ENCODE results near the gene PIK3C2A. TPM values are rescaled to one million over a fixed set of nuclear protein-coding genes. Genes with fewer than 3 reads are reported as not detected.

Gene PIK3C2A
- total and polyA plus RNA-seq, 2 of the 13 experiments (the other 11 are each of a cell fraction or from before 2014, with no cell fraction given), result 27.5 to 49.9 TPM

DNA sequence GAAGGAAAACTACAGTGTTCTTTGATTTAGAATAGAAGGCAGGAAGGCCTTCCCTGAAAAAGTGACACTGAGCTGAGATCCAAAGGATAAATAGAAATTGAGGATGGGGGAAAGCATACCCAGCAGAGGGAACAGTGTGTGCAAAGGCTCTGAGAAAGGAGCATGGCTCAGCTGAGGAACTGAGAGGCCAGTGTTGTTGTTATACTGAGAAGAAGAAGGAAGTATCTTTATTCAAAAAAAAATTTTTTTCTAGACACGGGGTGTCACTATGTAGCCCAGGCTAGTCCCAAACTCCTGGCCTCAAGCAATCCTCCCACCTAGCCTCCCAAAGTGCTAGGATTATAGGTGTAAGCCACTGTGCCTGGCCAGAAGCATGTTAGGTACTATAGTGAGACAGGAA is 3.5 kb upstream of the PIK3C2A start:
- in situ Hi-C loops (cut with HindIII; ENCODE audit: extremely low pct_ligation_motif_present, low pct_unique_long_range_greater_than_20kb), result no loop called here
- BruUV-seq (replicated peaks), result no TSS peak

DNA sequence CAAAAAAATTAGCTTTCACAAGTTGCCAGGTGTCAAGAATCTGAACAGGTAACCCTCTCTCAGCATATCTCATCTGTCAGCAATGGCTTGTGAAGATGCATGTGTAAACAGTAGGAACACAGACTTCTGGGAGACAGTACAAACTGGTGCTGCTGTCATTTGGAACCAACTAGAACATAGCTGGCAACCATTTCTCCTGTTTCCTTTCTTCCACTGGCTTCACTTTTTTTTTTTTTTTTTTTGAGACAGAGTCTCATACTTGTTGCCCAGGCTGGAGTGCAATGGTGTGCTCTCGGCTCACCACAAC is 2.1 kb upstream of the PIK3C2A start:
- Histone ChIP-seq H3K9ac (ENCODE audit: insufficient read depth, low read depth, low read length) (no peak overlapping the region), H3K36me3 (replicated peaks in 1 of 2; ENCODE audit: control insufficient read depth in 1 of 2, insufficient read depth in 2 of 2, low read length in 2 of 2) (no peaks in the 10 kb centered on the region), H3K27ac (ENCODE audit: extremely low read length, insufficient read depth, low read length) (peak overlapping the region; percentile 99), H3K4me2 (ENCODE audit: low read depth, low read length) (peak overlapping the region; percentile 88), H3K9me3 (ENCODE audit: low read length) (no peaks in the 10 kb centered on the region), H3K4me1 (ENCODE audit: insufficient read depth, low read length) (peaks cover 29% of the 10 kb centered on the region), H3K79me2 (ENCODE audit: insufficient read depth, low read length) (peaks cover 32% of the 10 kb centered on the region), H3K27me3 (ENCODE audit: control insufficient read depth in 1 of 2, insufficient read depth in 2 of 2, low read length in 2 of 2) (no peaks in the 10 kb centered on the region; a peak in 1 of 5 replicates), H3K4me3 (replicated peaks in 1 of 3; ENCODE audit: insufficient read depth in 1 of 3, low read depth in 2 of 3, low read length in 3 of 3) (peak overlapping the region in 1 of 3 experiments; percentile 28; a peak in 1 of 6 replicates), H4K20me1 (ENCODE audit: insufficient read depth, low read length) (peaks cover 11% of the 10 kb centered on the region), H2AFZ (ENCODE audit: low read length) (no peak overlapping the region)
- POLR2A ChIA-PET, result interaction anchor here (0.5 to 1.9 kb wide), 6 partner anchors 12 to 1273 kb away, joined by 3 to 12 read pairs (median 4); partner anchors contain the start of genes NUCB2 and RPS13
- in situ Hi-C loops (cut with HindIII; ENCODE audit: extremely low pct_ligation_motif_present, low pct_unique_long_range_greater_than_20kb), result loop anchor here (10.0 kb wide), 1 partner anchor 145 kb away; the partner anchor contains the start of gene NCR3LG1
- intact Hi-C loops (cut with micrococcal nuclease; ENCODE audit: unreplicated experiment), result loop anchor here (2.0 kb wide), 2 partner anchors 67 to 143 kb away; partner anchors contain the start of gene NUCB2
- CTCF ChIA-PET (ENCODE audit: low intra/inter-chr PET ratio, low total read pairs), result no interaction called here
- DNase-seq (ENCODE audit: low spot score) (no peak), FAIRE-seq (no peak), ATAC-seq (no peak)
- WGBS (ENCODE audit: low lambda C conversion rate), result 89% methylated on average over 1 of the region's 1 CpG
- BruUV-seq (replicated peaks), result no TSS peak
- TF ChIP-seq ETV5 (CRISPR knock-in tag; IDR thresholded peaks at IDR 0.05; ENCODE audit: borderline replicate concordance) (no peak), UBTF (CRISPR knock-in tag; IDR thresholded peaks at IDR 0.05) (no peak), BCLAF1 (IDR thresholded peaks at IDR 0.05) (no peak), GTF3A (CRISPR knock-in tag; conservative IDR thresholded peaks at IDR 0.05) (no peak), NFIC (IDR thresholded peaks at IDR 0.05; ENCODE audit: low read length) (no peak), TEAD2 (CRISPR knock-in tag; IDR thresholded peaks at IDR 0.05) (no peak)
- TF ChIP-seq, protein P1, sequence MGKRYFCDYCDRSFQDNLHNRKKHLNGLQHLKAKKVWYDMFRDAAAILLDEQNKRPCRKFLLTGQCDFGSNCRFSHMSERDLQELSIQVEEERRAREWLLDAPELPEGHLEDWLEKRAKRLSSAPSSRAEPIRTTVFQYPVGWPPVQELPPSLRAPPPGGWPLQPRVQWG (CRISPR knock-in tag; IDR thresholded peaks at IDR 0.05; ENCODE audit: borderline replicate concordance, low read depth), result no peak
- TF ChIP-seq, protein P2, sequence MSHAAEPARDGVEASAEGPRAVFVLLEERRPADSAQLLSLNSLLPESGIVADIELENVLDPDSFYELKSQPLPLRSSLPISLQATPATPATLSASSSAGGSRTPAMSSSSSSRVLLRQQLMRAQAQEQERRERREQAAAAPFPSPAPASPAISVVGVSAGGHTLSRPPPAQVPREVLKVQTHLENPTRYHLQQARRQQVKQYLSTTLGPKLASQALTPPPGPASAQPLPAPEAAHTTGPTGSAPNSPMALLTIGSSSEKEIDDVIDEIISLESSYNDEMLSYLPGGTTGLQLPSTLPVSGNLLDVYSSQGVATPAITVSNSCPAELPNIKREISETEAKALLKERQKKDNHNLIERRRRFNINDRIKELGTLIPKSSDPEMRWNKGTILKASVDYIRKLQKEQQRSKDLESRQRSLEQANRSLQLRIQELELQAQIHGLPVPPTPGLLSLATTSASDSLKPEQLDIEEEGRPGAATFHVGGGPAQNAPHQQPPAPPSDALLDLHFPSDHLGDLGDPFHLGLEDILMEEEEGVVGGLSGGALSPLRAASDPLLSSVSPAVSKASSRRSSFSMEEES (CRISPR knock-in tag; IDR thresholded peaks at IDR 0.05), result no peak

More for the DNA sequence above, 3.5 kb upstream of the PIK3C2A start:
- WGBS (ENCODE audit: low lambda C conversion rate), result 94% methylated on average over 1 of the region's 1 CpG
- Histone ChIP-seq H3K27ac (ENCODE audit: extremely low read length, insufficient read depth, low read length) (no peak overlapping the region), H3K27me3 (ENCODE audit: control insufficient read depth in 1 of 2, insufficient read depth in 2 of 2, low read length in 2 of 2) (no peaks in the 10 kb centered on the region; a peak in 1 of 5 replicates), H3K79me2 (ENCODE audit: insufficient read depth, low read length) (peaks cover 18% of the 10 kb centered on the region), H3K9me3 (ENCODE audit: low read length) (no peaks in the 10 kb centered on the region), H4K20me1 (ENCODE audit: insufficient read depth, low read length) (peaks cover 5% of the 10 kb centered on the region), H3K9ac (ENCODE audit: insufficient read depth, low read depth, low read length) (no peak overlapping the region), H3K4me3 (replicated peaks in 1 of 3; ENCODE audit: insufficient read depth in 1 of 3, low read depth in 2 of 3, low read length in 3 of 3) (no peak overlapping the region), H3K36me3 (replicated peaks in 1 of 2; ENCODE audit: control insufficient read depth in 1 of 2, insufficient read depth in 2 of 2, low read length in 2 of 2) (no peaks in the 10 kb centered on the region), H3K4me2 (ENCODE audit: low read depth, low read length) (no peak overlapping the region), H2AFZ (ENCODE audit: low read length) (no peak overlapping the region), H3K4me1 (ENCODE audit: insufficient read depth, low read length) (peaks cover 15% of the 10 kb centered on the region)
- TF ChIP-seq NCOA5 (CRISPR knock-in tag; IDR thresholded peaks at IDR 0.05) (no peak), ZNF747 (CRISPR knock-in tag; IDR thresholded peaks at IDR 0.05; ENCODE audit: borderline replicate concordance) (no peak), ZNF879 (CRISPR knock-in tag; IDR thresholded peaks at IDR 0.05) (no peak), REXO4 (CRISPR knock-in tag; IDR thresholded peaks at IDR 0.05; ENCODE audit: borderline replicate concordance) (no peak), TCF7L2 (IDR thresholded peaks at IDR 0.05; ENCODE audit: low read depth, low read length) (no peak)
- ChIA-PET CTCF (ENCODE audit: low intra/inter-chr PET ratio, low total read pairs) (no interaction called here), POLR2A (no interaction called here)
- intact Hi-C loops (cut with micrococcal nuclease; ENCODE audit: unreplicated experiment), result no loop called here
- DNase-seq (ENCODE audit: low spot score), result no peak
- FAIRE-seq, result no peak
- ATAC-seq, result no peak

All from HepG2 (cell line).